ENCODE results near the gene DCDC2C.

Gene DCDC2C

GRCh38 chr2:3871002-3871401 lies 167.6 kb downstream of the DCDC2C start:
- no peak overlapping the region for H2AFZ ChIP-seq (ENCODE audit: low read depth)
- H3K9ac ChIP-seq = no peak overlapping the region
- TF ChIP-seq, protein P1, sequence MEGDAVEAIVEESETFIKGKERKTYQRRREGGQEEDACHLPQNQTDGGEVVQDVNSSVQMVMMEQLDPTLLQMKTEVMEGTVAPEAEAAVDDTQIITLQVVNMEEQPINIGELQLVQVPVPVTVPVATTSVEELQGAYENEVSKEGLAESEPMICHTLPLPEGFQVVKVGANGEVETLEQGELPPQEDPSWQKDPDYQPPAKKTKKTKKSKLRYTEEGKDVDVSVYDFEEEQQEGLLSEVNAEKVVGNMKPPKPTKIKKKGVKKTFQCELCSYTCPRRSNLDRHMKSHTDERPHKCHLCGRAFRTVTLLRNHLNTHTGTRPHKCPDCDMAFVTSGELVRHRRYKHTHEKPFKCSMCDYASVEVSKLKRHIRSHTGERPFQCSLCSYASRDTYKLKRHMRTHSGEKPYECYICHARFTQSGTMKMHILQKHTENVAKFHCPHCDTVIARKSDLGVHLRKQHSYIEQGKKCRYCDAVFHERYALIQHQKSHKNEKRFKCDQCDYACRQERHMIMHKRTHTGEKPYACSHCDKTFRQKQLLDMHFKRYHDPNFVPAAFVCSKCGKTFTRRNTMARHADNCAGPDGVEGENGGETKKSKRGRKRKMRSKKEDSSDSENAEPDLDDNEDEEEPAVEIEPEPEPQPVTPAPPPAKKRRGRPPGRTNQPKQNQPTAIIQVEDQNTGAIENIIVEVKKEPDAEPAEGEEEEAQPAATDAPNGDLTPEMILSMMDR (conservative IDR thresholded peaks at IDR 0.05; ENCODE audit: low read depth, low read length) = no peak
- H4K20me1 ChIP-seq (ENCODE audit: insufficient read depth) = no peaks in the 10 kb centered on the region
- no peak overlapping the region for H3K27ac ChIP-seq
- no peaks in the 10 kb centered on the region for H3K4me1 ChIP-seq (ENCODE audit: low read depth, poor library complexity, severe bottlenecking)
- no peak overlapping the region for H3K4me3 ChIP-seq (IDR thresholded peaks at IDR 0.05; ENCODE audit: insufficient read depth, low read depth, low read length)
- H3K4me2 ChIP-seq = no peak overlapping the region
- H3K36me3 ChIP-seq (ENCODE audit: insufficient read depth) = no peaks in the 10 kb centered on the region
- no peaks in the 10 kb centered on the region for H3K27me3 ChIP-seq (ENCODE audit: insufficient read depth, low read depth)
- H3K79me2 ChIP-seq (ENCODE audit: insufficient read depth, low read depth) = no peaks in the 10 kb centered on the region

DNA sequence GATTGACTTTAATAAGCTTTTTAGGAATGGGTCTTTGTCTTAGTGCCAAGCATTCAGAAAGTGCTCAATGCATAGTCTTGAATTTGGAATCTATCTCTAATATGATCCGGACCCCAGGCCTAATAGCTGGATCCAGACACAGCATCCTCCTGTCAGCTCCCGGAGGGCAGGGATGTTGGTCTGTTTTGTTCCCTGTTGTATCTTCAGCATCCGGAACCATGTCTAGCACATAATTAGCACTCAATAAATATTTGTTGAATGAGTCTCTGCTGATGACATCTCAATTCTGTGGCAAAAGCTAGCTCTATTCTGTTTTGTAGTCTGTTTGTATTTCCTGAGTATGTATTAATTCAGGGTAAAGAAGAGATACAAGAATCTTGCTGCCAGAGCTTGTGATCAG lies 169.1 kb downstream of the DCDC2C start:
- Histone ChIP-seq H3K36me3 (ENCODE audit: insufficient read depth) (no peaks in the 10 kb centered on the region), H3K27ac (no peak overlapping the region), H2AFZ (ENCODE audit: low read depth) (no peak overlapping the region), H3K4me1 (ENCODE audit: low read depth, poor library complexity, severe bottlenecking) (no peaks in the 10 kb centered on the region), H3K4me2 (no peak overlapping the region), H3K79me2 (ENCODE audit: insufficient read depth, low read depth) (no peaks in the 10 kb centered on the region), H3K4me3 (IDR thresholded peaks at IDR 0.05; ENCODE audit: insufficient read depth, low read depth, low read length) (no peak overlapping the region), H4K20me1 (ENCODE audit: insufficient read depth) (no peaks in the 10 kb centered on the region), H3K9ac (no peak overlapping the region), H3K27me3 (ENCODE audit: insufficient read depth, low read depth) (no peaks in the 10 kb centered on the region)
- TF ChIP-seq, protein P1 (conservative IDR thresholded peaks at IDR 0.05; ENCODE audit: low read depth, low read length) = no peak

GRCh38 chr2:3873899-3874298 lies 170.5 kb downstream of the DCDC2C start:
- TF ChIP-seq, protein P1 (conservative IDR thresholded peaks at IDR 0.05; ENCODE audit: low read depth, low read length) = no peak
- H3K9ac ChIP-seq = no peak overlapping the region
- no peak overlapping the region for H3K4me3 ChIP-seq (IDR thresholded peaks at IDR 0.05; ENCODE audit: insufficient read depth, low read depth, low read length)
- no peaks in the 10 kb centered on the region for H3K27me3 ChIP-seq (ENCODE audit: insufficient read depth, low read depth)
- no peaks in the 10 kb centered on the region for H3K4me1 ChIP-seq (ENCODE audit: low read depth, poor library complexity, severe bottlenecking)
- H3K27ac ChIP-seq = no peak overlapping the region
- no peaks in the 10 kb centered on the region for H4K20me1 ChIP-seq (ENCODE audit: insufficient read depth)
- no peak overlapping the region for H3K4me2 ChIP-seq
- no peaks in the 10 kb centered on the region for H3K36me3 ChIP-seq (ENCODE audit: insufficient read depth)
- no peaks in the 10 kb centered on the region for H3K79me2 ChIP-seq (ENCODE audit: insufficient read depth, low read depth)
- H2AFZ ChIP-seq (ENCODE audit: low read depth) = no peak overlapping the region

DNA sequence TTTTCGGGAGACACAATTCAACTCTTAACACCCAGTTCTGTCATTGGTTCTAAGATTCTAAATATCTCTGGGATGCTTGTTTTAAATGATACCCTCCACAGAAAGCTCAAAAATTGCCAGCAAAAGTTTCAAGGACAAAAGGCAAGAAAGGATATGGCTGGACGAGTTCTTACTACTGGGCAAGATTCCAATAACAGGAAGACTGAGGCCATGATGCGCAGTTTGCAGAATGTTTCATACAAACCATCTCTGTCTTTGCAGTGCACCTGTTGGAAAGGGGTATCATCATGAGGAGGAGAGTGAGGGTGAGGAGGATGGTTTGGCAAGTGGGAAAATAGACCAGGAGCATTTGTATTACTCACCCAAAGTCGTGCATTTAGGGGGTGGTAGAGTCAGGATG lies 172.8 kb downstream of the DCDC2C start:
- Histone ChIP-seq H3K27me3 (ENCODE audit: insufficient read depth, low read depth) (no peaks in the 10 kb centered on the region), H3K79me2 (ENCODE audit: insufficient read depth, low read depth) (no peaks in the 10 kb centered on the region), H2AFZ (ENCODE audit: low read depth) (no peak overlapping the region), H3K4me2 (no peak overlapping the region), H4K20me1 (ENCODE audit: insufficient read depth) (no peaks in the 10 kb centered on the region), H3K4me1 (ENCODE audit: low read depth, poor library complexity, severe bottlenecking) (no peaks in the 10 kb centered on the region), H3K4me3 (IDR thresholded peaks at IDR 0.05; ENCODE audit: insufficient read depth, low read depth, low read length) (no peak overlapping the region), H3K36me3 (ENCODE audit: insufficient read depth) (no peaks in the 10 kb centered on the region), H3K27ac (no peak overlapping the region), H3K9ac (no peak overlapping the region)
- TF ChIP-seq, protein P1 (conservative IDR thresholded peaks at IDR 0.05; ENCODE audit: low read depth, low read length) = no peak
